GM23338 (cell line): ENCODE results near the gene DLK1. TPM values are rescaled to one million over a fixed set of nuclear protein-coding genes. Genes with fewer than 3 reads are reported as not detected.

Experiments
- ATAC-seq: fragments of 200-7000 bp; cut with Tn5 transposase; 3 replicates; pipeline ENCODE4 v1.9.1; 2020
- DNase-seq: peaks from one replicate; pipeline ENCODE4 v3.0.0-alpha.2; 2015; ENCODE audit warnings: low spot score
- H2AFZ ChIP-seq: fragments of 200-600 bp; sonication (generic); 2 replicates; pipeline ENCODE4 v1.8.0; 2016; ENCODE audit warnings: antibody characterized with exemption, mild to moderate bottlenecking, moderate library complexity
- H3F3A ChIP-seq: fragments of 200-600 bp; sonication (generic); replicated peaks from 2 replicates; pipeline ENCODE4 v1.8.0; 2017; ENCODE audit warnings: antibody characterized with exemption, mixed run types, low read depth
- H3K27ac ChIP-seq: fragments of 200-600 bp; sonication (generic); 2 replicates; pipeline ENCODE4 v1.6.1; 2016; ENCODE audit warnings: low read depth
- H3K27me3 ChIP-seq: fragments of 200-600 bp; sonication (generic); 2 replicates; pipeline ENCODE4 v1.8.0; 2016; ENCODE audit warnings: mild to moderate bottlenecking, mixed run types, moderate library complexity; ENCODE audit not compliant: insufficient read depth
- H3K36me3 ChIP-seq: fragments of 200-600 bp; sonication (generic); 2 replicates; pipeline ENCODE4 v1.8.0; 2016; ENCODE audit warnings: mild to moderate bottlenecking; ENCODE audit not compliant: insufficient read depth
- H3K4me1 ChIP-seq: fragments of 200-600 bp; sonication (generic); 2 replicates; pipeline ENCODE4 v1.8.0; 2016; ENCODE audit warnings: mild to moderate bottlenecking, moderate library complexity; ENCODE audit not compliant: insufficient read depth
- H3K4me2 ChIP-seq: fragments of 200-600 bp; sonication (generic); 2 replicates; pipeline ENCODE4 v1.7.1; 2017; ENCODE audit warnings: mixed run types
- H3K4me3 ChIP-seq: fragments of 200-600 bp; sonication (generic); 2 replicates; pipeline ENCODE4 v1.6.1; 2016; ENCODE audit warnings: mixed run types
- H3K79me2 ChIP-seq: fragments of 200-600 bp; sonication (generic); replicated peaks from 2 replicates; pipeline ENCODE4 v1.8.0; 2017; ENCODE audit warnings: mild to moderate bottlenecking; ENCODE audit not compliant: insufficient read depth
- H3K9me2 ChIP-seq: fragments of 200-600 bp; sonication (generic); 2 replicates; pipeline ENCODE4 v1.8.0; 2017; ENCODE audit not compliant: insufficient read depth
- H4K20me1 ChIP-seq: fragments of 200-600 bp; sonication (generic); replicated peaks from 2 replicates; pipeline ENCODE4 v1.8.0; 2017; ENCODE audit warnings: mild to moderate bottlenecking; ENCODE audit not compliant: insufficient read depth
- H3K27ac Mint-ChIP-seq: 2 replicates; pipeline ENCODE4 v1.8.0; 2020; ENCODE audit warnings: inconsistent platforms, mild to moderate bottlenecking, moderate library complexity, mixed read lengths
- H3K27me3 Mint-ChIP-seq: 3 replicates; pipeline ENCODE4 v1.8.0; 2022; ENCODE audit warnings: low read depth, mild to moderate bottlenecking, moderate library complexity, mixed read lengths, inconsistent platforms; ENCODE audit not compliant: insufficient read depth, poor library complexity
- H3K36me3 Mint-ChIP-seq: 3 replicates; pipeline ENCODE4 v1.8.0; 2021; ENCODE audit warnings: low read depth, mild to moderate bottlenecking, inconsistent platforms, moderate library complexity, mixed read lengths
- H3K4me1 Mint-ChIP-seq: 3 replicates; pipeline ENCODE4 v1.8.0; 2020; ENCODE audit warnings: mild to moderate bottlenecking, inconsistent platforms, mixed read lengths
- H3K4me3 Mint-ChIP-seq: 3 replicates; pipeline ENCODE4 v1.8.0; 2021; ENCODE audit warnings: moderate library complexity, mild to moderate bottlenecking, inconsistent platforms, mixed read lengths
- H3K9me3 Mint-ChIP-seq: 3 replicates; pipeline ENCODE4 v1.8.0; 2020; ENCODE audit warnings: moderate library complexity, mild to moderate bottlenecking, inconsistent platforms, mixed read lengths
- CREB1 ChIP-seq: fragments of 250-450 bp; sonication (Bioruptor Pico); IDR thresholded peaks from 2 replicates; pipeline ENCODE4 v1.5.0; 2020; ENCODE audit warnings: low read depth, mild to moderate bottlenecking, moderate library complexity
- EZH2 ChIP-seq: fragments of 200-600 bp; sonication (generic); IDR thresholded peaks from one replicate; pipeline ENCODE4 v1.8.0; 2017; ENCODE audit warnings: antibody characterized with exemption, mild to moderate bottlenecking, low read depth; ENCODE audit not compliant: unreplicated experiment
- EZH2phosphoT487 ChIP-seq: fragments of 200-600 bp; sonication (generic); IDR thresholded peaks from one replicate; pipeline ENCODE4 v1.8.1; 2018; ENCODE audit warnings: antibody characterized with exemption; ENCODE audit not compliant: unreplicated experiment
- JUNB ChIP-seq: IDR thresholded peaks from one replicate; pipeline ENCODE4 v1.6.1; 2016; ENCODE audit warnings: antibody characterized with exemption; ENCODE audit not compliant: unreplicated experiment
- NANOG ChIP-seq: IDR thresholded peaks from 2 replicates; pipeline ENCODE4 v1.6.1; 2016; ENCODE audit warnings: antibody characterized with exemption, borderline replicate concordance
- POLR2AphosphoS5 ChIP-seq: IDR thresholded peaks from 2 replicates; pipeline ENCODE4 v1.6.1; 2016; ENCODE audit warnings: antibody characterized with exemption, low read depth
- STAT1 ChIP-seq: IDR thresholded peaks from one replicate; pipeline ENCODE4 v1.6.1; 2016; ENCODE audit warnings: antibody characterized with exemption; ENCODE audit not compliant: unreplicated experiment
- ZNF331 ChIP-seq: fragments of 250-450 bp; sonication (Bioruptor Pico); IDR thresholded peaks from 2 replicates; pipeline ENCODE4 v1.5.0; 2020; ENCODE audit warnings: low read depth, mild to moderate bottlenecking, moderate library complexity
- ZNF462 ChIP-seq: fragments of 250-450 bp; sonication (Bioruptor Pico); IDR thresholded peaks from 2 replicates; pipeline ENCODE4 v1.5.0; 2020; ENCODE audit warnings: mild to moderate bottlenecking, moderate library complexity
- polyA plus RNA-seq: library from polyadenylated mRNA; unstranded; fragments of >200 nt; fragmentation: Nextera tagmentation; extraction: Ambion mirVana; gene quantifications from 2 replicates; pipeline ENCODE4 v1.2.1, GENCODE V29; 2016
- total RNA-seq: library from RNA; depleted of rRNA; stranded (reverse); fragments of >200 nt; shearing (Covaris generic); gene quantifications from 2 replicates; pipeline ENCODE4 v1.2.3, GENCODE V29; 2014
- TF ChIP-seq, protein P1 (sequence below), 2 experiments: fragments of 200-600 bp in 1 of 2; sonication (generic) in 1 of 2; conservative IDR thresholded peaks; 2 replicates each; pipeline versions ENCODE4 v1.5.1 to v1.6.1; 2016 to 2017; ENCODE audit warnings: antibody characterized with exemption in 2 of 2, low read depth in 2 of 2, mild to moderate bottlenecking in 2 of 2, moderate library complexity in 1 of 2

DLK1 gene
- total and polyA plus RNA-seq, 2 experiments from 2014 or later, result 1.1 to 1.2 TPM

DNA sequence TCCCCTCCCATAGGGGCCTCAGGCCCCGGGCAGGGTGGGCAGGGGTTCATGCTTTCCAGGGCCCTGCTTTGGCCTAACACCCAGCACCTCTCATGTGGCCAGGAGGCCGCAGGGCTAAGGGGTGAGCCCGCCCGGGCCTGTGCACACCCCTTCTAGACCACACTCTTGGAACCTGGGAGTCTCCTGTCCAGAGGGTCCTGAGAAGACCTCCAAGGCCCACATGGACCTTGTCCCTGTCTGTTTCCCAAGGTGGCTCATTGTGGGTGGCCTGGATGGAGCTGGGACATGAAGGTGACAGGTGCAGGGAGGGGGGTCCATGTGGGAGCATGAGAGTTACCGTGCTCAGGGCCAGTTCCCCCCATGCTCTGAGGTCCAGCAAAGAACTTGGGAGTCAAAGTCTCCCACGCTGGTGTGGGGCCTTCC lies 11.6 kb downstream of the DLK1 start (continued):
- no peak for TF ChIP-seq POLR2AphosphoS5
- TF ChIP-seq STAT1, result no peak
- TF ChIP-seq EZH2phosphoT487, result no peak

DNA sequence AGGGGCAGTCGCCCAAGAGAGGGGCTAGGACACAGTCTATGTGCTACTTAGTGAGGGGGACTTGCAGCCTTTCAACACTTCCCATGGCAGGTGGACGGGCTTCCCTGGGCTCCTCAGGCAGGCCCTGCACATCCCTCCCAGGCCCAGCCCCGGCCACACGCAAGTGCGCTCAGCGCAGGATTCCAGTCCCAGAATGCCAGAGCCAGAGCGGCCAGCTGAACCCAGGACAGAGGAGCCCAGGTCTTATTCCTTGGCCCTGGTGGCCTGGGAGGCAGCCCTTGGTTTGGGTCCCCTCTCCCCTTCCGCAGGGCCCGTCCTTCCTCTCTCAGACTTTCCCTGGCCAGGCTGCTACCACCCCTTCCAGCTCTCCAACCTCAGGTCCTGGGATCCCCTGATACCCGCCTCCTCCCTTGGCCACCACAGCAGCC lies 12.0 kb downstream of the DLK1 start:
- Mint-ChIP-seq H3K36me3 (no peaks in the 10 kb centered on the region), H3K27me3 (peaks cover 4% of the 10 kb centered on the region), H3K27ac (no peak overlapping the region), H3K9me3 (no peaks in the 10 kb centered on the region), H3K4me3 (no peak overlapping the region), H3K4me1 (peaks cover 3% of the 10 kb centered on the region; the same call in 2 of the 3 replicates)
- Histone ChIP-seq H4K20me1 (no peaks in the 10 kb centered on the region), H3K27me3 (no peaks in the 10 kb centered on the region), H3F3A (no peaks in the 10 kb centered on the region), H3K79me2 (no peaks in the 10 kb centered on the region), H3K9me2 (no peaks in the 10 kb centered on the region), H3K27ac (no peak overlapping the region), H3K36me3 (no peaks in the 10 kb centered on the region), H3K4me1 (no peaks in the 10 kb centered on the region), H3K4me2 (no peak overlapping the region), H3K4me3 (no peak overlapping the region), H2AFZ (no peak overlapping the region)
- DNase-seq, result no peak
- no peak for ATAC-seq
- TF ChIP-seq EZH2 (no peak), JUNB (no peak), CREB1 (no peak), STAT1 (no peak), POLR2AphosphoS5 (no peak), NANOG (no peak), ZNF331 (CRISPR knock-in tag) (no peak)
- TF ChIP-seq, protein P1, sequence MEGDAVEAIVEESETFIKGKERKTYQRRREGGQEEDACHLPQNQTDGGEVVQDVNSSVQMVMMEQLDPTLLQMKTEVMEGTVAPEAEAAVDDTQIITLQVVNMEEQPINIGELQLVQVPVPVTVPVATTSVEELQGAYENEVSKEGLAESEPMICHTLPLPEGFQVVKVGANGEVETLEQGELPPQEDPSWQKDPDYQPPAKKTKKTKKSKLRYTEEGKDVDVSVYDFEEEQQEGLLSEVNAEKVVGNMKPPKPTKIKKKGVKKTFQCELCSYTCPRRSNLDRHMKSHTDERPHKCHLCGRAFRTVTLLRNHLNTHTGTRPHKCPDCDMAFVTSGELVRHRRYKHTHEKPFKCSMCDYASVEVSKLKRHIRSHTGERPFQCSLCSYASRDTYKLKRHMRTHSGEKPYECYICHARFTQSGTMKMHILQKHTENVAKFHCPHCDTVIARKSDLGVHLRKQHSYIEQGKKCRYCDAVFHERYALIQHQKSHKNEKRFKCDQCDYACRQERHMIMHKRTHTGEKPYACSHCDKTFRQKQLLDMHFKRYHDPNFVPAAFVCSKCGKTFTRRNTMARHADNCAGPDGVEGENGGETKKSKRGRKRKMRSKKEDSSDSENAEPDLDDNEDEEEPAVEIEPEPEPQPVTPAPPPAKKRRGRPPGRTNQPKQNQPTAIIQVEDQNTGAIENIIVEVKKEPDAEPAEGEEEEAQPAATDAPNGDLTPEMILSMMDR (conservative IDR thresholded peaks at IDR 0.05; ENCODE audit: low read depth in 2 of 2), result no peak

GRCh38 chr14:100739306-100739705 lies 12.6 kb downstream of the DLK1 start:
- DNase-seq, result no peak
- H3K4me1 Mint-ChIP-seq, result peaks cover 3% of the 10 kb centered on the region; the same call in 2 of the 3 replicates
- no peak for ATAC-seq
- peaks cover 4% of the 10 kb centered on the region for H3K27me3 Mint-ChIP-seq
- H3K36me3 Mint-ChIP-seq, result no peaks in the 10 kb centered on the region
- Histone ChIP-seq H3K79me2 (no peaks in the 10 kb centered on the region), H3K4me3 (no peak overlapping the region), H3K4me2 (no peak overlapping the region), H3F3A (no peaks in the 10 kb centered on the region), H3K9me2 (no peaks in the 10 kb centered on the region), H2AFZ (no peak overlapping the region), H3K36me3 (no peaks in the 10 kb centered on the region), H3K4me1 (no peaks in the 10 kb centered on the region), H4K20me1 (no peaks in the 10 kb centered on the region), H3K27me3 (no peaks in the 10 kb centered on the region), H3K27ac (no peak overlapping the region)
- H3K4me3 Mint-ChIP-seq, result no peak overlapping the region
- H3K9me3 Mint-ChIP-seq, result no peaks in the 10 kb centered on the region
- no peak overlapping the region for H3K27ac Mint-ChIP-seq
- TF ChIP-seq ZNF331 (CRISPR knock-in tag) (no peak), ZNF462 (CRISPR knock-in tag) (no peak)
